Measurements from ENCODE around the gene NUDT14.

The NUDT14 gene

GRCh38 chr14:105212541-105213300, 31.6 kb upstream of the NUDT14 start:
- DNase-seq (ENCODE audit: low read depth): no peak

GRCh38 chr14:105211758-105212089, 30.6 kb upstream of the NUDT14 start:
- no peak for DNase-seq (ENCODE audit: low read depth)

GRCh38 chr14:105211086-105211757, 30.1 kb upstream of the NUDT14 start:
- no peak for DNase-seq (ENCODE audit: low read depth)

- no peak for DNase-seq (ENCODE audit: low read depth)
Measured at GRCh38 chr14:105210266-105211025, 29.3 kb upstream of the NUDT14 start.

GRCh38 chr14:105209646-105210045, 28.5 kb upstream of the NUDT14 start:
- DNase-seq (ENCODE audit: low read depth): no peak

GRCh38 chr14:105209091-105209490, 28.0 kb upstream of the NUDT14 start:
- no peak for DNase-seq (ENCODE audit: low read depth)

- DNase-seq (ENCODE audit: low read depth): no peak
Measured at GRCh38 chr14:105208738-105209075, 27.6 kb upstream of the NUDT14 start.

- DNase-seq (ENCODE audit: low read depth): no peak
Measured at GRCh38 chr14:105207996-105208737, 27.1 kb upstream of the NUDT14 start.

- DNase-seq (ENCODE audit: low read depth): no peak
Measured at GRCh38 chr14:105207460-105207901, 26.4 kb upstream of the NUDT14 start.

GRCh38 chr14:105206873-105207272, 25.8 kb upstream of the NUDT14 start:
- no peak for DNase-seq (ENCODE audit: low read depth)

- DNase-seq (ENCODE audit: low read depth): no peak
Measured at GRCh38 chr14:105205673-105206208, 24.6 kb upstream of the NUDT14 start.

GRCh38 chr14:105204931-105205672, 24.0 kb upstream of the NUDT14 start:
- DNase-seq (ENCODE audit: low read depth): no peak

GRCh38 chr14:105204206-105204930, 23.3 kb upstream of the NUDT14 start:
- DNase-seq (ENCODE audit: low read depth): no peak

GRCh38 chr14:105203701-105204100, 22.6 kb upstream of the NUDT14 start:
- no peak for DNase-seq (ENCODE audit: low read depth)

GRCh38 chr14:105203057-105203531, 22.0 kb upstream of the NUDT14 start:
- peak; percentile 47 for DNase-seq (ENCODE audit: low read depth)

GRCh38 chr14:105201925-105202513, 20.9 kb upstream of the NUDT14 start:
- DNase-seq (ENCODE audit: low read depth): no peak

- no peak for DNase-seq (ENCODE audit: low read depth)
Measured at GRCh38 chr14:105201156-105201924, 20.2 kb upstream of the NUDT14 start.

- DNase-seq (ENCODE audit: low read depth): no peak
Measured at GRCh38 chr14:105200641-105201040, 19.5 kb upstream of the NUDT14 start.

- no peak for DNase-seq (ENCODE audit: low read depth)
Measured at GRCh38 chr14:105200074-105200473, 19.0 kb upstream of the NUDT14 start.

Data from stimulated activated CD8-positive, alpha-beta memory T cell treated with anti-CD3 and anti-CD28 coated beads, Interleukin-4, amount 100 ng/mL, for 24 hours (primary cell).